Measurements from ENCODE around the gene ZDHHC22.
"Not testable (repeated sequence)": the region's sequence is repeated elsewhere in the genome, so short reads cannot be mapped to it uniquely, and the experiment has no call there.

The ZDHHC22 gene, protein sequence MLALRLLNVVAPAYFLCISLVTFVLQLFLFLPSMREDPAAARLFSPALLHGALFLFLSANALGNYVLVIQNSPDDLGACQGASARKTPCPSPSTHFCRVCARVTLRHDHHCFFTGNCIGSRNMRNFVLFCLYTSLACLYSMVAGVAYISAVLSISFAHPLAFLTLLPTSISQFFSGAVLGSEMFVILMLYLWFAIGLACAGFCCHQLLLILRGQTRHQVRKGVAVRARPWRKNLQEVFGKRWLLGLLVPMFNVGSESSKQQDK

DNA sequence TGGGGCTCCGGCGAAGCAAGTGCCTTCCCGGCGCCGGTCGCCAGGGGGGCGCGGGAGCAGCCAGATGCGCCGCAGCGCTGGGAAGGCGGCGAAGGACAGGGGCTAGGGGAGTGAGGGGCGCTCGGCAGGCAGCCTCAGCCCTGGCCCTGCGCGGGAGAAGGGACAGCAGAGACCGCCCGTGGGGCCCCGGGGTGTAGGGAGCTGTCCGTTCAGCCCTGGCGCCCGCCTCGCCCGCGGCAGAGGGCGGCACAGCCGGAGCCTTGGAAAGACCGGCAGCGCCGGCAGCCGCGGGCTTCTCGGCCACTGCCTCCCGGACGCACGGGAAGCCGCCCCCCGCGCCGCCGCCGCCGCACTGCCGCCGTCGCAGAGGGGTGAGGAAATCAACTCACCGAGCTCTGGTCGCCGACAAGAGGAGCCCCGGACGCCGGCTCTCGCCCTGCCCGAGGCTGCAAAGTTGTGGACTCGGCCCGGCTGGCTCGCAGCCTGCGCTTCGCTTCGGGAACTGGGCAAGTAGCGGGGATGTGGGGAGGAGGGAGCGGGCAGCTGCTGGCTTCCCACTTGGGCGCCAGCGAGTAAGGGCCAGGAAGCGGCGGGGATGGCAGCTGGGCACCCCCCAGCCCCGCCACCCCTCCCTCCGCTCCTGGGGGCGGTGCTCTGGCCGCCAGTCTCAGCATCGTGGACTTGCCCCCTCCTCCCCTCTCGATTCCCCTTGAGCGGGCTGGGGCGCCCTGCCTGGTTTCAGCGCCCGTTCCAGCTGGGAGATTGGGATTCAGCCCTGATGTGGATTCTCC, at the start of gene ZDHHC22:
TSS of gene ZDHHC22 (minus strand) at position 578 of the 791 bp plus-strand sequence. CDS start 2,053 bp downstream, outside the sequence.
- peak in 1 of 2 experiments; percentile 44 for DNase-seq

DNA sequence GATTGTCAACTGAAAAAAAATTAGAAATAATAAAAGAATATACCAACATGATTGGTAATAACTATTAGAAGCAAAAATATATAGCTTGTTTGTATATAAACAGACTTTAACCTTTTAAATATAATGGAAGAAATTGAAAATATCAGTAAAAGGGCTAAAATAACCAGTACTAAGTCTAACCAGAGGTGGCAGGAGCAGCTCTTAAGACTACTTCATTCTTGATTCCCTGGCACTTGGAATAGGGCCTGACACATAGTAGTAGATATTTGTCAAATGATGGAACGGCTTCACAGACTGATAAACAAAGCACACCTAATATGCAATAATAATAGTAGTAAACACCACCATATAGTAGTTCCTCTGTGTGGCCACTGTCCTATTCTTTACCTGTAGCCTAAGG, 49.4 kb upstream of the ZDHHC22 start:
- no peak for DNase-seq

DNA sequence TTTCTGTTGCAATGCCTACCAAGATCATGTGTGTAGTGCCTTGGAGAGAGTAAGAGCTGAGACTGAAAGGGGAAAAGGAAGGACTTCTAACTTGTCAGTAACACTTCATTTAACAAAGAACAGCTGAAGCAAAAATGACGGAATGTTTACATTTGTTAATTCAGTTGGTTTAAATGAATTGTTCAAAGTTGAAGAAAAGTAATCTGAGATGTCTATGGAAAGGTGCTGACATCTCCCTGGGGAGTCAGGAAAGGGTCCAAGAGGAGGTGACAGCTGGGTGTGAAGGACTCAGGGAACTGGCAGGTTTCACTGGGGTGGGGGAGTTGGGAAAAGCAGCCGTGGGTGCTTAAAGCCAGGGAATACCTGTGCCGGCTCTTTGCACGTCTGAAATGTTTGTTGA, 47.9 kb upstream of the ZDHHC22 start:
- DNase-seq, result no peak

DNA sequence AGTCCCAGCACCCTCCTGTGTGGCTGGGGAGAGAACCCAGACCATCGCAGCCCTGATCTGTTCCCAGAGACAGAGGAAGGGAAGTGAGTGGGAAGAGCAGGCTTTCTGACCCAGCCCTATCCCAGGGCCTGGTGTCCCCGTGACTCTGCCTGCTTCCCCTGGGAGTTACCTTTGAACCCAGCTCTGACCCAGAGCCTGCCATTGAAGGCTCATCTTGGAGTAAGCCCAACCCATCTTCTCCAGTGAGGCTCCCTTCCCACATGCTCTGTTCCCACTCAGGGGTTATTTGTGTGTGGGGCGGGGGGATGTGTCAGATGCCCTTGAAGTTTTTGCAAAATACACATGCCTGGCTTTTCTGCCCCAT, 46.0 kb upstream of the ZDHHC22 start:
- DNase-seq, result no peak

DNA sequence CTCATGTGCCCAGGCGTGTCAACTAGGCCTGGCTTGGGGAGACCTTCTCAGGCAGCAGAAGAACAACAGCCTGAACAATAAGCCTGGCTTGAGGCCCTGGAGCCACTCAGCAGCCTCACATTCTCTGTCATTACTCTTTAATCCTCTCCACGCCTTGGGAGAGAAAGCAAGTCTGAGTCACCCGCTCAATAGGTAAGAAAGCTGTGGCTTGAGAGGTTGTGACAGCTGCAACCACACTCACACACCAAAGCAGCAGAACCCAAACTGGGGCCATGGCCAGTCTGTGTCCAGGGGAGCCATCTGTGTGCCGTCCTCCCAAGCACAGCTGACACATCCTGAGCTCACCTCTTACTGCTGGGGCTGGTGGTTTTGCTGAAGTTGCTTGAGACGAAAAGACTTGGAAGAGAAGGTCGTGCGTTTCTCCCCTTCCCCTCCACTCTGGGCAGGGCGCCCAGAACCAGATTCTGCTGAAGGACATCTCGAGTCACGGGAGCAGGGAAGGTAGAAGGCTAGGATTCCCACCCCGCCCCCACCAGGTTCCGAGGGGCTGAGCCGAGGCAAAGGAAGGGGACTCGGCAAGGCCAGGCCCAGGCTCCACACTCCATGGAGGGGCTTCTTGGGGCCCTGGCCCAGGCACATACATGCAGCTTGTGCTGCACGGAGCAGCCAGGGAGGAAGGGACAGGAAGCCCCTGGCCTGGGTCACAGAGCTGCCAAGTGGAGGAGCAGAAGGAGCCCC, 45.5 kb upstream of the ZDHHC22 start:
- no peak for DNase-seq

DNA sequence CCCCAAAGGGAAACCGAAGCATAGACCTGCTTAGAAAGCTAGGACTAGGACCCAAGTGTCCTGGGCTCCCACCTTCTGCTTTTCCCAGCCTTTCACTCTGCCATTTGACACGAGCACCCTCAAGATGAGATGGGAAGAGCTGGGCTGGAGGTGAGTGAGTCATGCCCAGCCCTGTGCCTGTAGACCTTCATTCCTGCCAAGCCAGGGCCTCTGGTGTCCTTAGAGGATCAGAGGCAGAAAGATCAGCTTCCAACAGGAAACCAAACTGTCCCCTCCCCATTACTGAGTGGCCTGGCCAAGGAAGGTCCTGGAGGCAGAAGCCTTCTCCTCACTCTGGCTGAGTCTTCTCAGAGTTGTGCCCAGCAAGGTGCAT, 43.5 kb upstream of the ZDHHC22 start:
- no peak for DNase-seq

DNA sequence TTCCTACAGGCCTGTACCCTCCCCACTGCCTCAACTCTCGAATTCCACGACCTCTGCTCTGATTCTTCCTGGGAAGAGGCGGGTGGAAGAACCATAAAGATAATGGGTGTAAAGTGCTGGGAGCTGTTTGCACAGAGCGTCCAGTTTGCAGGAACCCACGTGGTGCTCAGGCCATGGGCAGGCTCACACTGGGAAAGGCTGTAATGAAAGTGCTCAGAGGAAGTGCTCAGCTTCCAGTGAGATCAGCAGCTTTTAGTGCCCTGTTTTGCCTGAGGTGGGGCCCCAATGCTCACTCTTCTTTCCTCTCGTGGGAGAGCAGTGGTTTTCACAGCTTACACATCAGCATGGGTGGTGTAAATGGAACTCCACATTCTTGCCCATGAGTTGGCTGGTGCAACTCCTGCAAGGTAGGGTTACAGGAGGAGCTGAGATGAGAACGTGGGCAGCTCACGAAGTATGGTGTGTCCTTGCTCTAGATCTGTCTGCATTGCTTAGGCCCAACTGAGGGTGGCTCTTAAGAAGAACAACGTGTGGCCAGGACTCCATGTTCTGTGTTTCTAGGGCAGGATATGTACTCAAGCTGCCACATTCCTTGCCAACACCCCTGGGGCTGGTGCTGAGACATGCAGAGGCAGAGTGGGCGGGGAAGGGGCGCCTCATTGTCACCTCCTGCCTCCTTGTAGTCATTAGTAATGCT, 43.0 kb upstream of the ZDHHC22 start:
- DNase-seq, result no peak

DNA sequence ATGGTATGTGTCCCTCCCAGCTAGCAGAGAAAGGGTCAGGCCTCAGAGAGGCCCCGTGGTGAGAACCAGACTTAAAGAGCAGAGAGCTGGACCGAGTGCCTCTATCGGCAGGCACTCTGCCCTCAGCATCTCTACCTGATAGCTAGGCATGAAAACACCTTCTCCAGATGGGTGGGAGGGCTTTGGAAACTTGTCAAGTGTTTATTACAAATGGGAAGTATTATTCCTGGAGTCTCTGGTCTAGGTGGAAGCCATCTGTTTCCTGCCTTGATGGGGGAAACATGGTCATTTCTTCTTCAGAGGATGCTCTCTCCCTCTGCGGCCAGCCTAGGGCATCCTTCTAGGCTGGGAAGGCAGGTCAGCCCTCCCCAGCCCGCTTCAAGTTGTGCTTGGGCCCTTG, 42.3 kb upstream of the ZDHHC22 start:
- DNase-seq, result no peak

DNA sequence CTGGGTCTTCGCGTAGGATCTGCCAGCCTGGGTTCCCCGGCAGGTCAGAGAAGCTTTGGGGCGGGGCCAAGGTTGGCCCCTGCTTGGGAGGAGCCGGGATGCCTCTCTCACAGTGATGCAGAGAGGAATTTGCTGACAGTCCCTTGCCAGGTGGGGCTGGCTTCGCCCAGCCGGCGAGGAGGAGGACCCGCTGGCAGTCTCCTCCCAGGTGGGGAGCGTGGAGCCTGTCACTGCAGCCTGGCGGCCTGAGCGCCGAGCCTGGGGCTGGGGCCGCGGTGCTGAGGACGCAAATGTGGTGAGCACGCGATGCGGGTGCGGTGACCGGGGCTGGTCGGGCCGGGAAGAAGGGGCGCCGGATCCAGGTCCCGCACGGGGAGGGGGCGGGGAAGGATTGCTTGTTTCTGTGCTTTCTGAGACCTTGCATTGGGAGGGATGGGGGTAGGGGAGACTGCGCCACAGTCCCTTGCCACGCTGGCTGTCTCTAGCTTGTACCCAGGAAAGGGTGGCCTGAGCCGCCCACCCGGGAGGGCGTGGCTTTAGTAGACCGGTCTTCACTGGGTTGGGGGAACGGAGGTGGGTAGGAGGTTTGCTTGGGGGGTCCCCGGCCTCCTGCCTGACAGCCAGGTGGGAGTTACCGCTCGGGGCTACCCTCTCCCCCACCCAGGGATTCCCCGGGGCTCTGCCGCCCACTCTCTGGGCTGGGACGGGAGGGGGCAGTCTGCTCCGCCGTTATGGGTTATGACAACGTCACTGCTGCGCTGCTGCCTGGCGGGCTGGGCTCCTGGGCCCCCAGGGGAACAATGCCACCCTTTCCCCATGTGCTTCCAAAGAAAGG, 40.2 kb upstream of the ZDHHC22 start, which contains the start of gene TMEM63C:
TSS of gene TMEM63C (plus strand) at position 196 of the 835 bp plus-strand sequence. CDS start 37,016 bp downstream, outside the sequence.
- DNase-seq, result peak; percentile 68 to 73

DNA sequence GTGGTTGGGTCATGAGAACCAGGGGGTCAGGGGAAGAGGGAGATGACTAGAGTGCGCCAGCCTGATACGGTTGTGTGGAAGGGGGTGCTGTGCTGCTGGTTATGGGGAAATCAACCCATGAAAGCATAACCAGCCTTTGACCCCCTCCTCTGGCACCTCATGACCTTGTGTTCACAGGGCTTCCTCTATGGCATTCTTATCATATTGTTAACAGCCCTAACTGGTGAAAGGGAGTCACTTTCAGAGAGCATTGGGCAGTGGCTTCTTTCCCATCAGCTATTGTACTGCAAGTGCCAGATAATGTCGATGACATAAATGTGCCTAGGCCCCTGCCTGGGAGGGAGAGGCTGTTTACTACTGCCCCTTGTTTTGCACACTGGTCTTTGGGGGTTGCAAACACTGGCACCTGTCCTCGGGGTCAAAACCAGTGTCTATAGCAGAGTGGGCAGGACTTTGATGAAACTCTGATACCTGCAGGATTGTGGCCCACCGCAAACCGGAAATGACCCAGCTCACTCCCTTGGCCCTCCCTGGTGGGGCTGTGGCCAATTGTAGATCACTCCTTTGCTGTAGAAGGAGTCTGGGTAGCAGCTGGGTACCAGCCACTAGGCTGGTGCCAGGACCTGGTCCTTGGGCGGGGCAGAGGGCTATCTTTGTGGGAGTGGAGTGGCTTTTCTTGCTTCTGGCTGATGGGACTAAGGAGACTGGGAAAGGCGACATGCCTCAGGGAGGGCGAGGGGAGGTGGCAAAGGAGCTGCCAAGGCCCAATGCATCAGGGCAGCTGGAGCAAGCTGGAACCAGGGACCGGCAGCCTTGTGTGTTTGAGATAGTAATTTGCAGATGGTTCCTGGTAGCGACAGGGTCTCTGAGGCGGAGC, 39.4 kb upstream of the ZDHHC22 start:
- no peak for DNase-seq

DNA sequence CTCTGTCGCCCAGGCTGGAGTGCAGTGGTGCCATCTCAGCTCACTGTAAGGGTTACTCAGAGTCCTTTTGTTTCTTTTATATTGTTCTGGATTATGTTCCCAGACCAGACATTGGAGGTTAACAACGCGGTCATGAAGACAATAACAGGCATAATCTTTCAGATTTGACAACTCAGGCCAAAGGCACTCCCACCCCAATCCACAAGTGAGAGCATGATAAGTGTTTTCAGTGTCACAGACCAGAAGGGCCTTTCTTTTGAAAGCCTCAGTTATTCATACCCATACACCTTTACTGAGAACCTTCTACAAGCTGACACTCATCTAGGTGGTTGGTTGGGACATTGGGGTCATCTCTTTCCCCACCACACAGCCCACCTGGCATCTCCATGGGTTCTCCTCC, 37.1 kb upstream of the ZDHHC22 start:
- no peak for DNase-seq

DNA sequence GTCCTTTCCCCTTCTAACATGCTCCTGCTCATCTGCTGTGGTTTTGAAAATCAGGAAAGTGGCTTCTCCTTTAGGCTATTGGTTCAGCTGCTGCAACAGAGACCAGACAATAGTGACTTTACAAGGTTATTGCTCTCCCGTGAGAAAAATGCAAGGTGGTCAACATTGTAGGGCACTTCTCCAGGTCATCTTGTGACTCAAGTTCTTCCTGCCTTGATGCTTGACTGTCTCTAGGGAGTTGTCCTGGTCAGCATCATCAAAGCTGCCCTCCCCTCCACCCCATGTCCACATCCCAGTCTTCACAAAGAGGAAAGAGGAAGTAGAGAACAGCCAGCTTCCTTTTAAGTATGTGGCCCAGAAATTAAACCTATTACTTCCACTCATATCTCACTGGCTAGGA, 36.1 kb upstream of the ZDHHC22 start:
- no peak for DNase-seq

DNA sequence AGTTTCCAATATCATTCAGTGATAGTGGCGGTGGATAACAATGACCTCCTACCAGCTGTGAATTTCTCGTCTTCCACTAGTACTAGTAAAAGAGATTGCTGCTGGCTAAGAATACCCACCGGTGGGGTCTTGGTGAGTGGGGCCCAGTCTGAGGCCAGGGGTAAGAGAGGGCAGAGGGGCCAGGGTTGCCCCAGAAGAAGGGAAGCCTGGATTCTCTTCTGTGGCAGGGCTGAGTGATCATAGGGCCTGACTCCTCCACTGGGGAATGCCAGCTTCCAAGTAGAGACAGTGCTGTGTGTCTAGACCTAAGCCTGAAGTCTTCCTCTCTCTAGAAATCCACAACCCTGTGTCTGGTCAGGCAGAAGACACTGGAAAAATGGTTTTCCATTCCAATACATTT, 34.3 kb upstream of the ZDHHC22 start:
- DNase-seq, result no peak

DNA sequence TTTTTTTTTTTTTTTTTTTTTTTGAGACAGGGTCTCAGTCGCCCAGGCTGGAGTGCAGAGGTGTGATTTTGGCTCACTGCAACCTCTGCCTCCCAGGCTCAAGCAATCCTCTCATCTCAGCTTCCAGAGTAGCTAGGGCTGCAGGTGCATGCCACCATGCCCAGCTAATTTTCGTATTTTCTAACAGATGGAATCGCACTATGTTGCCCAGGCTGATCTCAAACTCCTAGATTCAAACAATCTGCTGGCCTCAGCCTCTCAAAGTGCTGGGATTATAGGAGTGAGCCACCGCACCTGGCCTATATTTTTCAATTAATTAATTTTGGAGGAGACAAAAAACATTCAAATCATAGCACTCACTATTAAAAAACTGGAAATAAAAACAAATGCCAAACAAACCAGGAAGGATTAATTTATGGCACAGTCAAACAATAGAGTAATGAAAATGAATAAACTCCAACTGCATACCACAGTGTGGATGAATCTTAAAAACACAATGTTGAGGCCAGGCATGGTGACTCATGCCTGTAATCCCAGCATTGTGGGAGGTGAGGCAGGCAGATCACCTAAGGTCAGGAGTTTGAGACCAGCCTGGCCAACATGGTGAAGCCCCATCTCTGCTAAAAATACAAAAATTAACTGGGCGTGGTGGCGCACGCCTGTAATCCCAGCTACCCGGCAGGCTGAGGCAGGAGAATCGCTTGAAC, 32.5 kb upstream of the ZDHHC22 start:
- DNase-seq, result not testable (repeated sequence)

DNA sequence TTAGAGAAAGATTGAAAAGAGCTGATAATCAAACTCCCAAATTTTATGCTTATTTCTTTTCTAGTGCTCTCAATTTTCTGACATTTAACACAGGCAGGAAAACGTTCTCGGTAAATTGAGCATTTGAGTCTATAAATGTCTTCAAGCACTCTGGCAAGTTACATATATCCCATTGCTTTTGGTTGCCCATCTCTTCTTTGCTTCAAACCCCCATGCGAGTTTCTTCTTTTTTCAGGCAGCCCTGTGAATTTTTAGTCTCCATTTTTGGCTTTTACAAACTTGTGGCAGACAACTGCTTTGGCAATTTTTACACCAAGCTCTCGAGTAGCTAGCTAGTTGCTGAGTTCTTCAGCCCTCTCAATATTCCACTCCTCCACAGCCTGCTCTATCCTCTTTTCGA, 31.3 kb upstream of the ZDHHC22 start:
- no peak for DNase-seq

DNA sequence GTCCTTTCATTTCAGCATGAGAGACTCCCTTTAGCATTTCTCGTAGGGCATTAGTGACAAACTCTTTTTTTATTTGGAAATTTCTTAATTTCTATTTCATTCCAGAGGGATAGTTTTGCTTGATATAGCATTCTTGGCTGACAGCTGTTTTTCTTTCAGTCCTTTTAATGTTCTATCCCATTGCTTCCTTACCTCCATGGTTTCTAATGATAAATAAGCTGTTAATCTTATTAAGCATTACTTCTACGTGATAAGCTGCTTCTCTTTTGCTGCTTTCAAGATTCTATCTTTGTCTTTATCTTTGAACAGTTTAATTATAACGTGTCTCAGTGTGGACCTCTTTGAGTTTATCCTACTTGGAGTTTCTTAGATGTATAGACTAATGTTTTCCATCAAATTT, 28.5 kb upstream of the ZDHHC22 start:
- no peak for DNase-seq

DNA sequence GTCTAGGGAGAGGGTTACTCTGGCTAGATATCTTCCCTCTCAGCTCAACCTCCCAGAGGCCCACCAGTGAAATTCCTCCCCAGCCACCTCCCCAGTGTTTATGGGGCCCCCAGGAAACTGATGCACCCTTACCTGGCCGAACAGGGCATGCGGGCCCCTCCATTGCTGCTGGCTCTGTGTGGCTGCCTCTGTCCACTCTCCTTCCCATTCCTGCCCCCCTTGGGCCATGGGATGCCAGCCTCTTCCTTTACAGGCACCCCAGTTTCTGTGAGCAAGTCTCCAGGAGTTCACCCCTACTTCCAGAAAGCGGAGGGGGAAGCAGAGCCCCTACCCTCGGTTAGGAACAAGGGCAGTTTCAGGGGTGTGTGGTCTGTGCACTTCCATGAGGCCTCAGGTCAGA, 19.4 kb upstream of the ZDHHC22 start:
- no peak for DNase-seq

DNA sequence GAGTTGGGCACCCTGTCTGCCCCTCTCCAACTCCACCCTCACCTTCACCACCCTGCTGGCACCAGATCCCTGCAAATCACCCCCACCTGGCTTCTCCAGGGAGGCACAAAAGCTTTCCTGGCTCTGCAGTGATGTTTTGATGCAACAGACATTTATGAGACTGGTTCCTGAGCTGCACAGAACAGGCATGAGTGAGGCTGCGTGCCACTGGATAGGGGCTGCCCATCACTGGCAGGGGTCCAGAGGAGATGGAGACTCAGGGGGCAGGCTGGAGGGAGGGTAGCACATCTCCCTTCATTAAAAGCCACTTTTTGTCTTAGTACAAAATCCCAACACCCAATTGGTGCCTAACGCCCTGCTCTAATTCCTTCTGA, 17.3 kb upstream of the ZDHHC22 start:
- no peak for DNase-seq

DNA sequence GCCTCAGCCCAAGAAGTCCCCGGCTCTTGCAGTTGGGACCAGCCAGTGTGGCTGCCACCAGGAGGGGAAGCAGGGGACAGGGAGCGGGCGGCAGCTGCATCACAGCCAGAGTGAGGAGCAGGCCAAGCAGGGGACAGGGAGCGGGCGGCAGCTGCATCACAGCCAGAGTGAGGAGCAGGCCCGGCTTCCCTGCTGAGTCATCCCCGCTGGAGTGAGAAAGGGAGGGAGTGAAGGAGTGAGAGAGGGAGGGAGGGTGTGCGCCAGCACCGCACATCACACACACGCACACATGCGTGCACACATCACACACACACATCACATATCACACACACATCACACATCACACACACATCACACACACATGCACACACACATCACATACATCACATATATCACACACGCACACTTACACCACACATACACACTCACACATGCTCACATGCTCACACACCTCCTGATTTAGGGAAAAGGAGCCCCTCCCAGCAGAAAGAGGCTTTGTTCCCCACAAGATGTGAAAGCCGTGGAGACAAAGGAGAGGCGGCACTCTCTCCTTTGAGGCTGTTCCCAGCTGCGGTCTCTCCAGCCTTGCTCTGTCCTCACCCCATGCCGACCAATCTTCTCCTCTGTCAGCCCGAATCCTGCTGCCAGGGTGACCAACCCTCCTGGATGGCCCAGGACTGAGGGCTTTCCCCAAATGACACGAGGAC, 16.7 kb upstream of the ZDHHC22 start:
- no peak for DNase-seq

DNA sequence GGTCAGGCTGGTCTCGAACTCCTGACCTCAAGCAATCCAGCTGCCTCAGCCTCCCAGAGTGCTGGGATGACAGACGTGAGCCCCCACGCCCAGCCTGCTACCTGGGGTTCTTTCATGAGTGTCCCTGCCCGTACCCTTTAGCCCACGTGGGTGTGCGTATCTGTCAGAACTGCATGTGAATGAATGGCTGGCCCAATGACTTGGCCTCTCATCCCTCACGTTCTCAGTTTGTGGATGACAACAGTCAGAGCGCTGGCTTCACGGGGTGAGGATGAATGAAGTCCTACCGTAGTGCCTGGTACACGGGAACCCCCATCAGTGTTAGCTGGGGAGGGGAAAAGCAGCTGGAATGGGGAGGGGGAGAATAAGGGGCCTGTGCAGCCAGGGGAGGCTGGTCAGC, 16.1 kb upstream of the ZDHHC22 start:
- no peak for DNase-seq
